ENCODE results near the gene BCL2L14. TPM values are rescaled to one million over a fixed set of nuclear protein-coding genes. Genes with fewer than 3 reads are reported as not detected.
A peak's percentile ranks its signal among the peaks of the same experiment; 100 is the strongest.

The BCL2L14 gene
- total RNA-seq, 4 donors from 2014 or later = 27.5 to 81.2 (median 52.5) TPM

DNA sequence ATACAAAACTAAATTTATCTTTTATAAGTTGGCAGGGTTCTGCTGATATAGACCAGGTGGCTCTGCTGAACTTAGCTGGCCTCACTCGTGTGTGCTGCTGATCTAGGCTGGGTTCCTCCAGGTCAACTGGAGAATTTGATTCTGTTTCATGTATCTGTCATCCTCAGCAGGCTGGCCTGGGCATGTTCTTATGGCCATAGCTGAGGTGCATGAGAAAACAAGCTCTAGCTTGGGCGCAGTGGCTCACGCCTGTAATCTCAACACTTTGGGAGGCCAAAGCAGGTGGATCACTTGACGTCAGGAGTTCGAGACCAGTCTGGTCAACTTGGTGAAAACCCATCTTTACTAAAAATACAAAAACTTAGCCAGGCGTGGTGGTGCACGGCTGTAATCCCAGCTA lies 24.3 kb upstream of the BCL2L14 start:
- 89 to 93% methylated on average over 2 to 7 of the region's 7 CpGs for WGBS, 2 donors (ENCODE audit: low coverage in 1 of 2)
- intact Hi-C loops (cut with DNase I; ENCODE audit: low total_unique reads) = no loop called here
- no peak for DNase-seq

DNA sequence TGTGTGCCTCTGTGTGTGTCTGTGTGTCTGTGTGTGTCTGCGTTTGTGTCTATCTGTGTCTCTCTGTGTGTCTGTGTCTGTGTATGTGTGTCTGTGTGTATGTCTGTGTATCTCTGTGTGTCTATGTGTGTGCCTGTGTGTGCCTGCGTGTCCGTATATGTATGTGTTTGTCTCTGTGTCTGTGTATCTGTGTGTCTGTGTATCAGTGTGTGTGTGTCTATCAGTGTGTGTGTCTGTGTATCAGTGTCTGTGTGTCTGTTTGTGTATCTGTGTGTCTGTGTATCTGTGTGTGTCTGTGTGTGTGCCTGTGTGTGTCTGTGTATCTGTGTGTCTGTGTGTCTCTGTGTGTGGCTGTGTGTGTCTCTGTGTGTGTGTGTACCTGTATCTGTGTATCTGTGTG lies 23.1 kb upstream of the BCL2L14 start:
- 87 to 88% methylated on average over 3 of the region's 3 CpGs for WGBS, 2 donors (ENCODE audit: low coverage in 1 of 2)
- intact Hi-C loops (cut with DNase I; ENCODE audit: low total_unique reads) (no loop called here), in situ Hi-C loops (cut with MboI; ENCODE audit: low pct_ligation_motif_present in 1 of 4, low pct_unique_long_range_greater_than_20kb in 1 of 4, low sequenced_read_pairs in 3 of 4) (no loop called here)
- no peak for DNase-seq
- no peaks in the 10 kb centered on the region for H3K4me1 ChIP-seq
- no peak overlapping the region for H3K4me3 ChIP-seq
- TF ChIP-seq, protein P1, sequence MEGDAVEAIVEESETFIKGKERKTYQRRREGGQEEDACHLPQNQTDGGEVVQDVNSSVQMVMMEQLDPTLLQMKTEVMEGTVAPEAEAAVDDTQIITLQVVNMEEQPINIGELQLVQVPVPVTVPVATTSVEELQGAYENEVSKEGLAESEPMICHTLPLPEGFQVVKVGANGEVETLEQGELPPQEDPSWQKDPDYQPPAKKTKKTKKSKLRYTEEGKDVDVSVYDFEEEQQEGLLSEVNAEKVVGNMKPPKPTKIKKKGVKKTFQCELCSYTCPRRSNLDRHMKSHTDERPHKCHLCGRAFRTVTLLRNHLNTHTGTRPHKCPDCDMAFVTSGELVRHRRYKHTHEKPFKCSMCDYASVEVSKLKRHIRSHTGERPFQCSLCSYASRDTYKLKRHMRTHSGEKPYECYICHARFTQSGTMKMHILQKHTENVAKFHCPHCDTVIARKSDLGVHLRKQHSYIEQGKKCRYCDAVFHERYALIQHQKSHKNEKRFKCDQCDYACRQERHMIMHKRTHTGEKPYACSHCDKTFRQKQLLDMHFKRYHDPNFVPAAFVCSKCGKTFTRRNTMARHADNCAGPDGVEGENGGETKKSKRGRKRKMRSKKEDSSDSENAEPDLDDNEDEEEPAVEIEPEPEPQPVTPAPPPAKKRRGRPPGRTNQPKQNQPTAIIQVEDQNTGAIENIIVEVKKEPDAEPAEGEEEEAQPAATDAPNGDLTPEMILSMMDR (IDR thresholded peaks at IDR 0.05) = no peak
- TF ChIP-seq POLR2AphosphoS5 (IDR thresholded peaks at IDR 0.05) (no peak), EP300 (IDR thresholded peaks at IDR 0.05; ENCODE audit: low read depth) (no peak), POLR2A (IDR thresholded peaks at IDR 0.05) (no peak)
- no peaks in the 10 kb centered on the region for H3K36me3 ChIP-seq
- no peaks in the 10 kb centered on the region for H3K9me3 ChIP-seq
- H3K27ac ChIP-seq = no peak overlapping the region
- no peaks in the 10 kb centered on the region for H3K27me3 ChIP-seq

More for the DNA sequence above, 24.3 kb upstream of the BCL2L14 start:
- Histone ChIP-seq H3K27me3 (no peaks in the 10 kb centered on the region), H3K36me3 (no peaks in the 10 kb centered on the region), H3K4me1 (no peaks in the 10 kb centered on the region), H3K9me3 (no peaks in the 10 kb centered on the region), H3K27ac (peak overlapping the region in 1 of 4 donors; percentile 22), H3K4me3 (no peak overlapping the region)
- TF ChIP-seq POLR2AphosphoS5 (IDR thresholded peaks at IDR 0.05) (peak; percentile 34 to 83 (median 67)), POLR2A (IDR thresholded peaks at IDR 0.05) (no peak)
- in situ Hi-C loops (cut with MboI; ENCODE audit: low pct_ligation_motif_present in 1 of 4, low pct_unique_long_range_greater_than_20kb in 1 of 4, low sequenced_read_pairs in 3 of 4) = no loop called here

DNA sequence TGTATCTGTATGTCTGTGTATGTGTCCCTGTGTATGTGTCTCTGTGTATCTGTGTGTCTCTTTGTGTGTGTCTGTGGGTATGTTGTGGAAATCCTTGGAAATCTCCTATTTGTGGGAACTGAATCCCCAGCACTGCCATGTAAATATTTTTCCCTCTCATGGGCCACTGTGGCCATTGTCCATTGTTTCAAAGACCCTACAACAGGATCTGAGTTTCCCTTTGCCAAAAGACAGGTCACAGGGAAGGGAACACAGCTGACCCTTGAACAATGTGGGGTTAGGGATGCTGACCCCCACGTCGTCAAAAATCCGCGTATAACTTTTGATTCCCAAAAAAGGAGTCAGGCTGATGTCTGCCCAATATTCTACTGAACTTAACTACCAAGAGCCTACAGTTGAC lies 22.5 kb upstream of the BCL2L14 start:
- no peak for DNase-seq
- in situ Hi-C loops (cut with MboI; ENCODE audit: low pct_ligation_motif_present in 1 of 4, low pct_unique_long_range_greater_than_20kb in 1 of 4, low sequenced_read_pairs in 3 of 4) (no loop called here), intact Hi-C loops (cut with DNase I; ENCODE audit: low total_unique reads) (no loop called here)
- no peaks in the 10 kb centered on the region for H3K36me3 ChIP-seq
- WGBS, 2 donors (ENCODE audit: low coverage in 1 of 2) = 73 to 86% methylated on average over 4 of the region's 4 CpGs
- no peak overlapping the region for H3K4me3 ChIP-seq
- no peak overlapping the region for H3K27ac ChIP-seq
- no peaks in the 10 kb centered on the region for H3K9me3 ChIP-seq
- no peaks in the 10 kb centered on the region for H3K27me3 ChIP-seq
- TF ChIP-seq, protein P1 (IDR thresholded peaks at IDR 0.05) = no peak
- no peak for TF ChIP-seq POLR2AphosphoS5 (IDR thresholded peaks at IDR 0.05)
- TF ChIP-seq EP300 (IDR thresholded peaks at IDR 0.05; ENCODE audit: low read depth) = no peak
- TF ChIP-seq POLR2A (IDR thresholded peaks at IDR 0.05) = no peak
- H3K4me1 ChIP-seq = no peaks in the 10 kb centered on the region

DNA sequence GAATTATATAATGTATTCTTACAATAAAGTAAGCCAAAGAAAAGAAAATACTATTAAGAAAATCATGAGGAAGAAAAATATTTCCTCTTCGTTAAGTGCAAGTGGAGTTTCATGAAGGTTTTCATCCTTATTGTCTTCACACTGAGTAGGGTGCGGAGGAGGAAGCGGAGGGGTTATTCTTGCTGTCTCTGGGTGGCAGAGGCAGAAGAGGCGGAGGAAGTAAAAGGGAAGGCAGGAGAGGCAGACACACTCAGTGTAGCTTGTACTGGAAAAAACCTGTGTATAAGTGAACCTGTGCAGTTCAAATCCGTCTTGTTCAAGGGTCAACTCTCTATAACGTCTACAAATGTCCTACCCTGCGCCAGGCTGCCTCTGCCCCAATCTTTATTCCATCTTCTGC lies 22.0 kb upstream of the BCL2L14 start:
- no peaks in the 10 kb centered on the region for H3K36me3 ChIP-seq
- H3K4me1 ChIP-seq = no peaks in the 10 kb centered on the region
- DNase-seq = no peak
- no peak overlapping the region for H3K27ac ChIP-seq
- TF ChIP-seq, protein P1 (IDR thresholded peaks at IDR 0.05) = no peak
- no peak for TF ChIP-seq EP300 (IDR thresholded peaks at IDR 0.05; ENCODE audit: low read depth)
- H3K9me3 ChIP-seq = no peaks in the 10 kb centered on the region
- in situ Hi-C loops (cut with MboI; ENCODE audit: low pct_ligation_motif_present in 1 of 4, low pct_unique_long_range_greater_than_20kb in 1 of 4, low sequenced_read_pairs in 3 of 4) (no loop called here), intact Hi-C loops (cut with DNase I; ENCODE audit: low total_unique reads) (no loop called here)
- H3K27me3 ChIP-seq = no peaks in the 10 kb centered on the region
- WGBS, 2 donors (ENCODE audit: low coverage in 1 of 2) = 87 to 92% methylated on average over 7 of the region's 7 CpGs
- H3K4me3 ChIP-seq = no peak overlapping the region

DNA sequence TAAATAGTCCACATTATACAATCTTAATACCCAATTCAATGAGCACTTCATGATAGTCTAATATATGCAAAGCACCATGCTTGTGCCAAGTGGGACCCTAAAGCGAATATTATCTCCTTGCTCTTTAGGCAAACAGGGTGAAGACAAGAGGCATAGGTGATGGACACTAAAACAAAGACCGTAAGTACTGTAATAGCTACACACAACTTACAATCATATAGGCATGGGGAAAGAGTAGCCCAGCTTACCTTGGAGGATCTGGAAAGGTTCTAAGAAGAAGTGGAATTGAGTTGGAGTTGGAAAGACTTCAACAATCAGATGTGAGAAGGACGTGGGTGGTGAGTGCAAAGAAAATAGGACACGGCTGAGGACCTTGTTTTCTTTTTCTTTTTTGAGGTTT lies 19.1 kb upstream of the BCL2L14 start:
- Histone ChIP-seq H3K36me3 (no peaks in the 10 kb centered on the region), H3K9me3 (no peaks in the 10 kb centered on the region), H3K27me3 (no peaks in the 10 kb centered on the region), H3K4me1 (no peaks in the 10 kb centered on the region), H3K4me3 (no peak overlapping the region), H3K27ac (no peak overlapping the region)
- in situ Hi-C loops (cut with MboI; ENCODE audit: low pct_ligation_motif_present in 1 of 4, low pct_unique_long_range_greater_than_20kb in 1 of 4, low sequenced_read_pairs in 3 of 4) = no loop called here
- TF ChIP-seq POLR2A (IDR thresholded peaks at IDR 0.05) (no peak), EP300 (IDR thresholded peaks at IDR 0.05; ENCODE audit: low read depth) (no peak), POLR2AphosphoS5 (IDR thresholded peaks at IDR 0.05) (no peak)
- TF ChIP-seq, protein P1 (IDR thresholded peaks at IDR 0.05) = no peak
- no peak for DNase-seq
- intact Hi-C loops (cut with DNase I; ENCODE audit: low total_unique reads) = no loop called here
- WGBS, 2 donors (ENCODE audit: low coverage in 1 of 2) = 87 to 93% methylated on average over 3 to 4 of the region's 4 CpGs

Measured in transverse colon (tissue), 4 donors.